ENCODE measurements around the gene NEUROG2. TPM values are rescaled to one million over a fixed set of nuclear protein-coding genes. Genes with fewer than 3 reads are reported as not detected.

Gene NEUROG2
- total and polyA plus RNA-seq, 9 of the 15 experiments (the other 6 are each of a cell fraction or from before 2014, with no cell fraction given) = 0.07 TPM; not detected in 7

DNA sequence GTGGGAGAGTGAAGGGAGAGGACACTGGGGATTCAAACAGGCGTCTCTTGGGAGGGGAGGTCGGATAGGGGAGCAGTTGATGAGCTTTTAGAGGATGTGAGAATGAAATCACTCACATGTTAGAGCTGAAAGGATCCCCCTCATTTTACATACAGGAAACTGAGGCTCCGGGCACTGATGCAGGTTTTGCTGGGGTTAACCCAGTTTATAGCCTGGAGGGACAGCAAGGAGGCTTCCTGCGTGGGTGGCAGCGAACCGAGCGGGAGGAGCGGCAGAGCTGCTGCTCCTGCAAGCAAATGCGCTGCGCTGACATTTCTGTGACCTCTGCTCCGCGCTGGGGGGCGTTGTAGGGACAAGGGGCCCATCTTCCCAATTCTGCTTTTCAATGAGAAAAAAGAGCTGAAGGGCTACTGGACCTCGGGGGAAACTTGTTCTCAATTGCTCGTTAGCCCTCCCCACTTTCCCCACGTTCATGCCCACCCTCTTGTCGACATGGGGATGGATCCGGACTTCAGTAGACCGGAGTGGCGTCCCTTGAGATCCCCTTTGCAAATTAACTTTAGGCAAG, 1.2 kb upstream of the NEUROG2 start:
- H3K9me3 ChIP-seq (replicated peaks; ENCODE audit: control insufficient read depth, insufficient read depth, low read depth, low read length) = no peaks in the 10 kb centered on the region
- no peak overlapping the region for H2AFZ ChIP-seq (ENCODE audit: low read depth, low read length)
- TF ChIP-seq ZNF764 (CRISPR knock-in tag; IDR thresholded peaks at IDR 0.05; ENCODE audit: low read depth) (no peak), EGR1 (conservative IDR thresholded peaks at IDR 0.05) (peak; percentile 49), GABPB1 (CRISPR knock-in tag; IDR thresholded peaks at IDR 0.05) (no peak), ZNF785 (CRISPR knock-in tag; IDR thresholded peaks at IDR 0.05) (no peak), ZBED1 (IDR thresholded peaks at IDR 0.05) (no peak), CBX2 (IDR thresholded peaks at IDR 0.05; ENCODE audit: insufficient read depth, low read length, poor library complexity, severe bottlenecking) (peak; percentile 72), CBX8 (IDR thresholded peaks at IDR 0.05; ENCODE audit: borderline replicate concordance, extremely low read depth, low read depth, low read length, poor library complexity, severe bottlenecking) (peak; percentile 36), PYGO2 (tag; IDR thresholded peaks at IDR 0.05) (no peak)
- TF ChIP-seq, protein P1, sequence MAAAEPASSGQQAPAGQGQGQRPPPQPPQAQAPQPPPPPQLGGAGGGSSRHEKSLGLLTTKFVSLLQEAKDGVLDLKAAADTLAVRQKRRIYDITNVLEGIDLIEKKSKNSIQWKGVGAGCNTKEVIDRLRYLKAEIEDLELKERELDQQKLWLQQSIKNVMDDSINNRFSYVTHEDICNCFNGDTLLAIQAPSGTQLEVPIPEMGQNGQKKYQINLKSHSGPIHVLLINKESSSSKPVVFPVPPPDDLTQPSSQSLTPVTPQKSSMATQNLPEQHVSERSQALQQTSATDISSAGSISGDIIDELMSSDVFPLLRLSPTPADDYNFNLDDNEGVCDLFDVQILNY (CRISPR knock-in tag; IDR thresholded peaks at IDR 0.05) = no peak
- TF ChIP-seq, protein P2, sequence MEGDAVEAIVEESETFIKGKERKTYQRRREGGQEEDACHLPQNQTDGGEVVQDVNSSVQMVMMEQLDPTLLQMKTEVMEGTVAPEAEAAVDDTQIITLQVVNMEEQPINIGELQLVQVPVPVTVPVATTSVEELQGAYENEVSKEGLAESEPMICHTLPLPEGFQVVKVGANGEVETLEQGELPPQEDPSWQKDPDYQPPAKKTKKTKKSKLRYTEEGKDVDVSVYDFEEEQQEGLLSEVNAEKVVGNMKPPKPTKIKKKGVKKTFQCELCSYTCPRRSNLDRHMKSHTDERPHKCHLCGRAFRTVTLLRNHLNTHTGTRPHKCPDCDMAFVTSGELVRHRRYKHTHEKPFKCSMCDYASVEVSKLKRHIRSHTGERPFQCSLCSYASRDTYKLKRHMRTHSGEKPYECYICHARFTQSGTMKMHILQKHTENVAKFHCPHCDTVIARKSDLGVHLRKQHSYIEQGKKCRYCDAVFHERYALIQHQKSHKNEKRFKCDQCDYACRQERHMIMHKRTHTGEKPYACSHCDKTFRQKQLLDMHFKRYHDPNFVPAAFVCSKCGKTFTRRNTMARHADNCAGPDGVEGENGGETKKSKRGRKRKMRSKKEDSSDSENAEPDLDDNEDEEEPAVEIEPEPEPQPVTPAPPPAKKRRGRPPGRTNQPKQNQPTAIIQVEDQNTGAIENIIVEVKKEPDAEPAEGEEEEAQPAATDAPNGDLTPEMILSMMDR (IDR thresholded peaks at IDR 0.05 in 2 of 3, conservative IDR thresholded peaks at IDR 0.05 in 1 of 3; ENCODE audit: insufficient read depth in 2 of 3, low read depth in 1 of 3, low read length in 3 of 3) = 0 out of 6 replicates have a peak, but pooled peaks of 1 of the 3 experiments have one; percentile 15
- TF ChIP-seq, protein P3, sequence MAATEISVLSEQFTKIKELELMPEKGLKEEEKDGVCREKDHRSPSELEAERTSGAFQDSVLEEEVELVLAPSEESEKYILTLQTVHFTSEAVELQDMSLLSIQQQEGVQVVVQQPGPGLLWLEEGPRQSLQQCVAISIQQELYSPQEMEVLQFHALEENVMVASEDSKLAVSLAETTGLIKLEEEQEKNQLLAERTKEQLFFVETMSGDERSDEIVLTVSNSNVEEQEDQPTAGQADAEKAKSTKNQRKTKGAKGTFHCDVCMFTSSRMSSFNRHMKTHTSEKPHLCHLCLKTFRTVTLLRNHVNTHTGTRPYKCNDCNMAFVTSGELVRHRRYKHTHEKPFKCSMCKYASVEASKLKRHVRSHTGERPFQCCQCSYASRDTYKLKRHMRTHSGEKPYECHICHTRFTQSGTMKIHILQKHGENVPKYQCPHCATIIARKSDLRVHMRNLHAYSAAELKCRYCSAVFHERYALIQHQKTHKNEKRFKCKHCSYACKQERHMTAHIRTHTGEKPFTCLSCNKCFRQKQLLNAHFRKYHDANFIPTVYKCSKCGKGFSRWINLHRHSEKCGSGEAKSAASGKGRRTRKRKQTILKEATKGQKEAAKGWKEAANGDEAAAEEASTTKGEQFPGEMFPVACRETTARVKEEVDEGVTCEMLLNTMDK (IDR thresholded peaks at IDR 0.05; ENCODE audit: borderline replicate concordance, insufficient read depth, low read depth, low read length, poor library complexity, severe bottlenecking) = peak; percentile 22
- TF ChIP-seq, protein P4, sequence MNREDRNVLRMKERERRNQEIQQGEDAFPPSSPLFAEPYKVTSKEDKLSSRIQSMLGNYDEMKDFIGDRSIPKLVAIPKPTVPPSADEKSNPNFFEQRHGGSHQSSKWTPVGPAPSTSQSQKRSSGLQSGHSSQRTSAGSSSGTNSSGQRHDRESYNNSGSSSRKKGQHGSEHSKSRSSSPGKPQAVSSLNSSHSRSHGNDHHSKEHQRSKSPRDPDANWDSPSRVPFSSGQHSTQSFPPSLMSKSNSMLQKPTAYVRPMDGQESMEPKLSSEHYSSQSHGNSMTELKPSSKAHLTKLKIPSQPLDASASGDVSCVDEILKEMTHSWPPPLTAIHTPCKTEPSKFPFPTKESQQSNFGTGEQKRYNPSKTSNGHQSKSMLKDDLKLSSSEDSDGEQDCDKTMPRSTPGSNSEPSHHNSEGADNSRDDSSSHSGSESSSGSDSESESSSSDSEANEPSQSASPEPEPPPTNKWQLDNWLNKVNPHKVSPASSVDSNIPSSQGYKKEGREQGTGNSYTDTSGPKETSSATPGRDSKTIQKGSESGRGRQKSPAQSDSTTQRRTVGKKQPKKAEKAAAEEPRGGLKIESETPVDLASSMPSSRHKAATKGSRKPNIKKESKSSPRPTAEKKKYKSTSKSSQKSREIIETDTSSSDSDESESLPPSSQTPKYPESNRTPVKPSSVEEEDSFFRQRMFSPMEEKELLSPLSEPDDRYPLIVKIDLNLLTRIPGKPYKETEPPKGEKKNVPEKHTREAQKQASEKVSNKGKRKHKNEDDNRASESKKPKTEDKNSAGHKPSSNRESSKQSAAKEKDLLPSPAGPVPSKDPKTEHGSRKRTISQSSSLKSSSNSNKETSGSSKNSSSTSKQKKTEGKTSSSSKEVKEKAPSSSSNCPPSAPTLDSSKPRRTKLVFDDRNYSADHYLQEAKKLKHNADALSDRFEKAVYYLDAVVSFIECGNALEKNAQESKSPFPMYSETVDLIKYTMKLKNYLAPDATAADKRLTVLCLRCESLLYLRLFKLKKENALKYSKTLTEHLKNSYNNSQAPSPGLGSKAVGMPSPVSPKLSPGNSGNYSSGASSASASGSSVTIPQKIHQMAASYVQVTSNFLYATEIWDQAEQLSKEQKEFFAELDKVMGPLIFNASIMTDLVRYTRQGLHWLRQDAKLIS (CRISPR knock-in tag; IDR thresholded peaks at IDR 0.05) = no peak
- no peaks in the 10 kb centered on the region for H3K36me3 ChIP-seq (ENCODE audit: control insufficient read depth, insufficient read depth, low read length)
- intact Hi-C loops (cut with micrococcal nuclease) (no loop called here), in situ Hi-C loops (cut with MboI) (no loop called here)
- 2% methylated on average over 19 of the region's 20 CpGs for WGBS (ENCODE audit: insufficient coverage, low coverage, missing lambda C conversion rate)
- no peaks in the 10 kb centered on the region for H3K79me2 ChIP-seq (ENCODE audit: control insufficient read depth, insufficient read depth, low read length)
- BruUV-seq (replicated peaks) = no TSS peak
- H3K4me3 ChIP-seq = no peak overlapping the region
- ATAC-seq (no peak), DNase-seq (ENCODE audit: extremely low read depth in 1 of 4, low spot score in 3 of 4) (peak in 2 of 4 experiments; percentile 18 to 34), FAIRE-seq (no peak)
- ChIA-PET CTCF (ENCODE audit: low intra/inter-chr PET ratio) (no interaction called here), POLR2A (interaction anchor here (0.7 kb wide), 1 partner anchor 31 kb away, joined by 3 read pairs; no protein-coding TSS in a partner anchor)
- no peak overlapping the region for H3K4me2 ChIP-seq (ENCODE audit: insufficient read depth, low read length)
- H3K9me1 ChIP-seq (ENCODE audit: control insufficient read depth, insufficient read depth, low read length) = no peaks in the 10 kb centered on the region
- H3K27ac ChIP-seq (ENCODE audit: extremely low read depth, low read depth, low read length) = no peak overlapping the region
- H3K4me1 ChIP-seq (replicated peaks in 1 of 2; ENCODE audit: control insufficient read depth in 2 of 2, insufficient read depth in 2 of 2, low read length in 2 of 2) = peaks cover 0 to 29% of the 10 kb centered on the region in 2 experiments; a peak in 4 of 5 replicates
- H3K9ac ChIP-seq (ENCODE audit: insufficient read depth in 1 of 2, low read depth in 2 of 2, low read length in 2 of 2) = no peak overlapping the region
- no peaks in the 10 kb centered on the region for H4K20me1 ChIP-seq (replicated peaks; ENCODE audit: control insufficient read depth, insufficient read depth, low read length)
- H3K27me3 ChIP-seq (ENCODE audit: control insufficient read depth in 2 of 2, insufficient read depth in 2 of 2, low read length in 2 of 2) = peaks cover 57 to 68% of the 10 kb centered on the region in 2 experiments

All from K562 (cell line).